Transverse colon (tissue), 4 donors: ENCODE results near the gene XPO6. TPM values are rescaled to one million over a fixed set of nuclear protein-coding genes. Genes with fewer than 3 reads are reported as not detected.

ENCODE experiments used
- DNase-seq: peaks from one replicate; pipeline ENCODE4 v3.0.0-alpha.2; 2019
- H3K27ac ChIP-seq, 4 donors: fragments of 200-600 bp; sonication (generic); 2 replicates each; pipeline ENCODE4 v1.5.1; 2016 to 2018; ENCODE audit warnings: inconsistent platforms in 4 of 4
- H3K27me3 ChIP-seq: fragments of 200-600 bp; sonication (generic); 2 replicates; pipeline ENCODE4 v1.5.1; 2017; ENCODE audit warnings: inconsistent platforms
- H3K36me3 ChIP-seq, 4 donors: fragments of 200-600 bp; sonication (generic); 2 replicates each; pipeline ENCODE4 v1.5.1; 2017 to 2019; ENCODE audit warnings: inconsistent platforms in 4 of 4
- H3K4me1 ChIP-seq, 4 donors: fragments of 200-600 bp; sonication (generic); 2 replicates each; pipeline ENCODE4 v1.5.1; 2017 to 2020; ENCODE audit warnings: inconsistent platforms in 4 of 4
- H3K4me3 ChIP-seq, 4 donors: fragments of 200-600 bp; sonication (generic); 1 replicate in 1 of 4; 2 replicates in 3 of 4; pipeline versions ENCODE4 v1.5.1 to v1.6.1; 2017 to 2019; ENCODE audit warnings: inconsistent platforms in 4 of 4
- H3K9me3 ChIP-seq, 2 donors: fragments of 200-600 bp; sonication (generic); 2 replicates each; pipeline ENCODE4 v1.5.1; 2017 to 2019; ENCODE audit warnings: inconsistent platforms in 2 of 2
- CTCF ChIP-seq, 5 experiments: fragments of 200-600 bp in 3 of 5; fragments of 450-650 bp in 2 of 5; sonication (generic) in 3 of 5; IDR thresholded peaks; 1 replicate in 2 of 5; 2 replicates in 3 of 5; pipeline ENCODE4 v1.5.1; 2016 to 2017; ENCODE audit warnings: antibody characterized with exemption in 5 of 5, inconsistent platforms in 3 of 5, mild to moderate bottlenecking in 2 of 5, moderate library complexity in 1 of 5
- EP300 ChIP-seq: sonication (generic); formaldehyde crosslinking; IDR thresholded peaks from one replicate; pipeline ENCODE4 v1.6.1; 2017; ENCODE audit warnings: antibody characterized with exemption, low read depth
- POLR2A ChIP-seq: fragments of 450-650 bp; IDR thresholded peaks from one replicate; pipeline ENCODE4 v1.6.1; 2016; ENCODE audit warnings: antibody characterized with exemption, mild to moderate bottlenecking, moderate library complexity
- POLR2AphosphoS5 ChIP-seq, 3 donors: sonication (generic); formaldehyde crosslinking; IDR thresholded peaks; one replicate each; pipeline ENCODE4 v1.6.1; 2016; ENCODE audit warnings: antibody characterized with exemption in 3 of 3
- WGBS, 2 donors: methylation state at CpG; one replicate each; pipeline ENCODE4 v1.1.5; 2018; ENCODE audit warnings: low coverage in 1 of 2; 5-methylcytosine and 5-hydroxymethylcytosine counted together
- in situ Hi-C, 4 donors: fragments of 200-750 bp; cut with MboI; loops; one replicate each; pipeline versions ENCODE4 v1.15.0 to v1.15.1; 2017; ENCODE audit warnings: low sequenced_read_pairs in 3 of 4, low pct_ligation_motif_present in 1 of 4, low pct_unique_long_range_greater_than_20kb in 1 of 4
- intact Hi-C: fragments of 100-400 bp; cut with DNase I; formaldehyde crosslinking; loops from one replicate; pipeline ENCODE4 v1.15.1; 2023; ENCODE audit warnings: low total_unique reads
- total RNA-seq, 4 donors: library from RNA; depleted of rRNA; stranded (reverse); fragments of >200 nt; gene quantifications; one replicate each; pipeline ENCODE4 v1.1.0, GENCODE V29; 2016

Gene XPO6
- total RNA-seq, 4 donors from 2014 or later, result 140 to 254 (median 204) TPM

- no peak for TF ChIP-seq POLR2AphosphoS5 (IDR thresholded peaks at IDR 0.05)
- no peak for TF ChIP-seq EP300
- no peak for TF ChIP-seq POLR2A
- no peak for TF ChIP-seq CTCF (IDR thresholded peaks at IDR 0.05)
- Histone ChIP-seq H3K9me3 (no peaks in the 10 kb centered on the region), H3K4me1 (peaks cover 6 to 41% (median 19%) of the 10 kb centered on the region in 4 donors), H3K4me3 (peak overlapping the region in 3 of 4 donors; percentile 75 to 88 (median 87)), H3K27ac (peak overlapping the region; percentile 91 to 94 (median 94)), H3K27me3 (no peaks in the 10 kb centered on the region), H3K36me3 (no peaks in the 10 kb centered on the region)
- in situ Hi-C loops (no loop called here), intact Hi-C loops (no loop called here)
- no peak for DNase-seq
- 38 to 43% methylated on average over 4 to 5 of the region's 5 CpGs for WGBS, 2 donors
Measured at GRCh38 chr16:28210264-28210663, 1.5 kb downstream of the XPO6 start.

GRCh38 chr16:28208824-28209223 lies 2.9 kb downstream of the XPO6 start:
- intact Hi-C loops (no loop called here), in situ Hi-C loops (no loop called here)
- TF ChIP-seq CTCF (IDR thresholded peaks at IDR 0.05), result no peak
- no peak for TF ChIP-seq EP300
- no peak for TF ChIP-seq POLR2A
- TF ChIP-seq POLR2AphosphoS5 (IDR thresholded peaks at IDR 0.05), result no peak
- H3K27ac ChIP-seq, result no peak overlapping the region
- H3K9me3 ChIP-seq, result no peaks in the 10 kb centered on the region
- 83 to 85% methylated on average over 3 to 4 of the region's 4 CpGs for WGBS, 2 donors
- peaks cover 6 to 52% (median 20%) of the 10 kb centered on the region in 4 donors for H3K4me1 ChIP-seq
- peaks cover 0 to 7% (median 3%) of the 10 kb centered on the region in 4 donors for H3K36me3 ChIP-seq
- H3K4me3 ChIP-seq, result no peak overlapping the region
- H3K27me3 ChIP-seq, result no peaks in the 10 kb centered on the region
- no peak for DNase-seq

- intact Hi-C loops (no loop called here), in situ Hi-C loops (no loop called here)
- no peak overlapping the region for H3K27ac ChIP-seq
- no peaks in the 10 kb centered on the region for H3K27me3 ChIP-seq
- H3K36me3 ChIP-seq, result peaks cover 0 to 8% (median 3%) of the 10 kb centered on the region in 4 donors
- peaks cover 6 to 55% (median 20%) of the 10 kb centered on the region in 4 donors for H3K4me1 ChIP-seq
- no peak for TF ChIP-seq POLR2A
- no peak for TF ChIP-seq POLR2AphosphoS5 (IDR thresholded peaks at IDR 0.05)
- no peak for TF ChIP-seq EP300
- no peak for TF ChIP-seq CTCF (IDR thresholded peaks at IDR 0.05)
- WGBS, 2 donors, result 94 to 100% methylated on average over 2 to 4 of the region's 4 CpGs
- no peak for DNase-seq
- no peaks in the 10 kb centered on the region for H3K9me3 ChIP-seq
- H3K4me3 ChIP-seq, result no peak overlapping the region
Measured at GRCh38 chr16:28208131-28208530, 3.6 kb downstream of the XPO6 start.

- Histone ChIP-seq H3K27me3 (no peaks in the 10 kb centered on the region), H3K9me3 (no peaks in the 10 kb centered on the region), H3K27ac (no peak overlapping the region), H3K36me3 (peaks cover 0 to 13% (median 4%) of the 10 kb centered on the region in 4 donors), H3K4me1 (peaks cover 6 to 53% (median 17%) of the 10 kb centered on the region in 4 donors), H3K4me3 (no peak overlapping the region)
- TF ChIP-seq EP300 (no peak), POLR2A (no peak), CTCF (IDR thresholded peaks at IDR 0.05) (no peak)
- 93% methylated on average over 2 of the region's 2 CpGs; no CpG with 5 or more reads in 1 of the 2 donors for WGBS, 2 donors
- DNase-seq, result no peak
- in situ Hi-C loops (no loop called here), intact Hi-C loops (no loop called here)
Measured at GRCh38 chr16:28207399-28207798, 4.4 kb downstream of the XPO6 start.
